A673 (cell line): ENCODE results near the gene AGAP1. TPM values are rescaled to one million over a fixed set of nuclear protein-coding genes. Genes with fewer than 3 reads are reported as not detected.

Experiments used
- BruUV-seq: library from RNA; stranded (reverse); fragments of 400-500 nt; replicated peaks from 2 replicates; lab custom pipeline; 2021; lab: Mats Ljungman, UMichigan
- CTCF ChIA-PET: fragments of 300-600 bp; sonication (Branson Sonifier 250); formaldehyde crosslinking; loops from one replicate; lab custom pipeline; 2022; ENCODE audit warnings: antibody characterized with exemption; lab: Charles Lee
- POLR2A ChIA-PET: fragments of 300-600 bp; sonication (Branson Sonifier 250); formaldehyde crosslinking; loops from one replicate; lab custom pipeline; 2022; ENCODE audit warnings: antibody characterized with exemption; ENCODE audit not compliant: low non-redundant PET; lab: Charles Lee
- DNase-seq: peaks from one replicate; pipeline ENCODE4 v3.0.0-alpha.2; 2015; ENCODE audit warnings: low spot score
- H3K27ac ChIP-seq: fragments of 200-600 bp; sonication (generic); 2 replicates; pipeline ENCODE4 v1.5.1; 2016; ENCODE audit warnings: mixed run types, low read depth, mild to moderate bottlenecking, mixed read lengths, antibody characterized with exemption, low read length; ENCODE audit not compliant: poor library complexity, severe bottlenecking
- H3K27me3 ChIP-seq: fragments of 200-600 bp; sonication (generic); replicated peaks from 2 replicates; pipeline ENCODE4 v1.6.1; 2017; ENCODE audit warnings: mixed run types, low read depth, mild to moderate bottlenecking, mixed read lengths, antibody characterized with exemption, low read length; ENCODE audit not compliant: insufficient read depth, poor library complexity
- H3K36me3 ChIP-seq: fragments of 200-600 bp; sonication (generic); 2 replicates; pipeline ENCODE4 v1.6.1; 2016; ENCODE audit warnings: mixed run types, mild to moderate bottlenecking, mixed read lengths, antibody characterized with exemption, low read length; ENCODE audit not compliant: insufficient read depth, poor library complexity, severe bottlenecking
- H3K4me1 ChIP-seq: fragments of 200-600 bp; sonication (generic); 2 replicates; pipeline ENCODE4 v1.6.1; 2017; ENCODE audit warnings: mixed run types, mild to moderate bottlenecking, mixed read lengths, antibody characterized with exemption, low read length; ENCODE audit not compliant: insufficient read depth, poor library complexity, severe bottlenecking
- H3K4me3 ChIP-seq: fragments of 200-600 bp; sonication (generic); 2 replicates; pipeline ENCODE4 v1.5.1; 2016; ENCODE audit warnings: low read depth, mixed run types, mild to moderate bottlenecking, mixed read lengths, low read length; ENCODE audit not compliant: poor library complexity, severe bottlenecking
- H3K9me3 ChIP-seq: fragments of 200-600 bp; sonication (generic); 2 replicates; pipeline ENCODE4 v1.6.1; 2016; ENCODE audit warnings: mixed run types, low read depth, mild to moderate bottlenecking, mixed read lengths, antibody characterized with exemption, low read length; ENCODE audit not compliant: poor library complexity, severe bottlenecking
- CTCF ChIP-seq: fragments of 300-800, 200-600 bp; sonication (generic); conservative IDR thresholded peaks from 2 replicates; pipeline ENCODE4 v1.5.1; 2017; ENCODE audit warnings: low read depth, mild to moderate bottlenecking, antibody characterized with exemption, low read length, moderate library complexity, mixed read lengths
- EZH2 ChIP-seq: fragments of 200-600 bp; sonication (generic); IDR thresholded peaks from 2 replicates; pipeline ENCODE4 v1.6.1; 2017; ENCODE audit warnings: borderline replicate concordance, low read depth, mild to moderate bottlenecking, mixed read lengths, antibody characterized with exemption, low read length; ENCODE audit not compliant: poor library complexity, severe bottlenecking
- intact Hi-C: fragments of 100-400 bp; cut with micrococcal nuclease; formaldehyde crosslinking; loops from one replicate; pipeline ENCODE4 v1.10.0; 2022; ENCODE audit not compliant: unreplicated experiment
- total RNA-seq: library from RNA; stranded (reverse); gene quantifications from 2 replicates; pipeline ENCODE4 v1.2.3, GENCODE V29; 2021

Gene AGAP1
- total RNA-seq, 1 experiment from 2014 or later, result 25.3 TPM

- no peak overlapping the region for H3K4me3 ChIP-seq
- DNase-seq, result no peak
- peaks cover 50% of the 10 kb centered on the region for H3K27me3 ChIP-seq
- intact Hi-C loops, result no loop called here
- H3K9me3 ChIP-seq, result no peaks in the 10 kb centered on the region
- TF ChIP-seq CTCF, result no peak
- TF ChIP-seq EZH2, result no peak
- ChIA-PET POLR2A (no interaction called here), CTCF (no interaction called here)
- H3K27ac ChIP-seq, result no peak overlapping the region
- no TSS peak for BruUV-seq
- no peaks in the 10 kb centered on the region for H3K36me3 ChIP-seq
- H3K4me1 ChIP-seq, result peaks cover 3% of the 10 kb centered on the region
Observed at GRCh38 chr2:236162031-236162845, 668.4 kb downstream of the AGAP1 start.

- intact Hi-C loops, result no loop called here
- POLR2A ChIA-PET, result no interaction called here
- H3K27me3 ChIP-seq, result peaks cover 57% of the 10 kb centered on the region
- H3K27ac ChIP-seq, result no peak overlapping the region
- H3K4me1 ChIP-seq, result peaks cover 10% of the 10 kb centered on the region
- no TSS peak for BruUV-seq
- no peaks in the 10 kb centered on the region for H3K9me3 ChIP-seq
- TF ChIP-seq CTCF, result no peak
- CTCF ChIA-PET, result no interaction called here
- H3K4me3 ChIP-seq, result no peak overlapping the region
- H3K36me3 ChIP-seq, result no peaks in the 10 kb centered on the region
- DNase-seq, result no peak
Observed at GRCh38 chr2:236162882-236163470, 669.1 kb downstream of the AGAP1 start.

- peaks cover 64% of the 10 kb centered on the region for H3K27me3 ChIP-seq
- BruUV-seq, result no TSS peak
- CTCF ChIA-PET, result no interaction called here
- TF ChIP-seq CTCF, result no peak
- H3K4me1 ChIP-seq, result peaks cover 15% of the 10 kb centered on the region
- no peaks in the 10 kb centered on the region for H3K9me3 ChIP-seq
- peak overlapping the region; percentile 40 for H3K4me3 ChIP-seq
- no peak overlapping the region for H3K27ac ChIP-seq
- intact Hi-C loops, result no loop called here
- POLR2A ChIA-PET, result no interaction called here
- no peak for DNase-seq
- H3K36me3 ChIP-seq, result no peaks in the 10 kb centered on the region
Observed at GRCh38 chr2:236163471-236164200, 669.8 kb downstream of the AGAP1 start.
